Lung (tissue), 12 donors: Measurements from ENCODE around the gene BLOC1S4. TPM values are rescaled to one million over a fixed set of nuclear protein-coding genes. Genes with fewer than 3 reads are reported as not detected.

Experiments
- ATAC-seq: fragments of 200-7000 bp; cut with Tn5 transposase; one replicate; pipeline ENCODE4 v1.9.1; 2020; ENCODE audit warnings: moderate number of reproducible peaks; ENCODE audit not compliant: insufficient read depth, low FRiP score
- DNase-seq, 3 donors: peaks; one replicate each; pipeline ENCODE4 v3.0.0-alpha.2; 2013 to 2017
- H3K27ac ChIP-seq, 2 donors: one replicate each; pipeline ENCODE4 v1.5.1; 2013; ENCODE audit warnings: mild to moderate bottlenecking in 2 of 2, moderate library complexity in 2 of 2, control low read depth in 1 of 2, inconsistent platforms in 1 of 2, low read depth in 1 of 2, low read length in 1 of 2
- H3K27me3 ChIP-seq, 3 donors: one replicate each; pipeline ENCODE4 v1.5.1; 2013; ENCODE audit warnings: low read length in 2 of 3; ENCODE audit not compliant: control insufficient read depth in 3 of 3, insufficient read depth in 3 of 3
- H3K36me3 ChIP-seq, 4 donors: one replicate each; pipeline ENCODE4 v1.5.1; 2013; ENCODE audit warnings: low read length in 4 of 4, mild to moderate bottlenecking in 1 of 4, moderate library complexity in 1 of 4; ENCODE audit not compliant: control insufficient read depth in 4 of 4, insufficient read depth in 4 of 4
- H3K4me1 ChIP-seq, 5 donors: one replicate each; pipeline ENCODE4 v1.5.1; 2013; ENCODE audit warnings: low read length in 5 of 5, mild to moderate bottlenecking in 2 of 5, moderate library complexity in 1 of 5; ENCODE audit not compliant: control insufficient read depth in 5 of 5, insufficient read depth in 5 of 5
- H3K4me3 ChIP-seq: one replicate; pipeline ENCODE4 v1.5.1; 2013; ENCODE audit warnings: mild to moderate bottlenecking, control low read depth, moderate library complexity
- H3K9ac ChIP-seq, 2 donors: one replicate each; pipeline ENCODE4 v1.5.1; 2013; ENCODE audit warnings: low read length in 2 of 2, control low read depth in 1 of 2; ENCODE audit not compliant: insufficient read depth in 1 of 2
- H3K9me3 ChIP-seq, 4 donors: one replicate each; pipeline ENCODE4 v1.5.1; 2013; ENCODE audit warnings: low read length in 3 of 4, mild to moderate bottlenecking in 1 of 4, moderate library complexity in 1 of 4; ENCODE audit not compliant: control insufficient read depth in 4 of 4, insufficient read depth in 3 of 4
- WGBS, 2 donors: extraction: QIAGEN DNeasy Blood & Tissue Kit; methylation state at CpG; one replicate each; pipeline ENCODE4 v1.1.7; 2013; 5-methylcytosine and 5-hydroxymethylcytosine counted together
- polyA plus RNA-seq, 2 donors: library from polyadenylated mRNA; stranded (reverse); fragments of 200-250 nt; gene quantifications; one replicate each; pipeline ENCODE4 v1.2.1, GENCODE V29; 2013
- total RNA-seq, 2 donors: library from RNA; depleted of rRNA in 1 of 2; stranded (reverse); fragments of >200 nt in 1 of 2; gene quantifications; one replicate each; pipeline ENCODE4 v1.2.1, GENCODE V29; 2014 to 2021
- TF ChIP-seq, protein P1 (sequence below): IDR thresholded peaks from 2 replicates; pipeline ENCODE4 v1.5.1; 2012; ENCODE audit warnings: mild to moderate bottlenecking; ENCODE audit errors: control extremely low read depth, extremely low read depth
- donor health status: control.
- donor health status: control.
- donor health status: Bipolar disorder and iron deficiency.
- donor health status: healthy.
- donor health status: DM: yes; HTN: yes; CAD: no.

The BLOC1S4 gene
- total and polyA plus RNA-seq, 4 donors: 8.0 to 15.2 (median 11.6) TPM

DNA sequence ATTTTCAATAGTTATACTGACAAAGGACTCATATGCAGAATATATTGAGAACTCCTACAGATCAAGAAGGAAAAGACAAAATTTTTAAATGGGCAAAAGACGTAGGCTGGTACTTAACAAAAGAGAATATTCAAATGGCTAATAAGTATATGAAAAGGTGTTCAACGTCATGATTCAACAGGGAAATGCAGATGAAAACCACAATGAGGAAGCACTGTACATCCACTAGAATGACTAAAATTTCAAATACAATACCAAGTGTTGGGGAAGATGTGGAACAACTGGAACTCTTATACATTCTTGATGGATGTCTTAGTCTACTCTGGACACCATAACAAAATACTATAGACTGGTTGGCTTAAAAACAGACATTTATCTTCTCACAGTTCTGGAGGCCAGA lies 5.0 kb upstream of the BLOC1S4 start:
- peaks cover 0 to 8% (median 3%) of the 10 kb centered on the region in 4 donors for H3K36me3 ChIP-seq
- H3K4me3 ChIP-seq: no peak overlapping the region
- H3K9ac ChIP-seq: no peak overlapping the region
- H3K4me1 ChIP-seq: peaks cover 7 to 30% (median 24%) of the 10 kb centered on the region in 5 donors
- H3K27me3 ChIP-seq: no peaks in the 10 kb centered on the region
- H3K27ac ChIP-seq: no peak overlapping the region
- no peaks in the 10 kb centered on the region for H3K9me3 ChIP-seq
- DNase-seq (no peak), ATAC-seq (no peak)
- 58 to 66% methylated on average over 2 of the region's 2 CpGs for WGBS, 2 donors
- TF ChIP-seq, protein P1, sequence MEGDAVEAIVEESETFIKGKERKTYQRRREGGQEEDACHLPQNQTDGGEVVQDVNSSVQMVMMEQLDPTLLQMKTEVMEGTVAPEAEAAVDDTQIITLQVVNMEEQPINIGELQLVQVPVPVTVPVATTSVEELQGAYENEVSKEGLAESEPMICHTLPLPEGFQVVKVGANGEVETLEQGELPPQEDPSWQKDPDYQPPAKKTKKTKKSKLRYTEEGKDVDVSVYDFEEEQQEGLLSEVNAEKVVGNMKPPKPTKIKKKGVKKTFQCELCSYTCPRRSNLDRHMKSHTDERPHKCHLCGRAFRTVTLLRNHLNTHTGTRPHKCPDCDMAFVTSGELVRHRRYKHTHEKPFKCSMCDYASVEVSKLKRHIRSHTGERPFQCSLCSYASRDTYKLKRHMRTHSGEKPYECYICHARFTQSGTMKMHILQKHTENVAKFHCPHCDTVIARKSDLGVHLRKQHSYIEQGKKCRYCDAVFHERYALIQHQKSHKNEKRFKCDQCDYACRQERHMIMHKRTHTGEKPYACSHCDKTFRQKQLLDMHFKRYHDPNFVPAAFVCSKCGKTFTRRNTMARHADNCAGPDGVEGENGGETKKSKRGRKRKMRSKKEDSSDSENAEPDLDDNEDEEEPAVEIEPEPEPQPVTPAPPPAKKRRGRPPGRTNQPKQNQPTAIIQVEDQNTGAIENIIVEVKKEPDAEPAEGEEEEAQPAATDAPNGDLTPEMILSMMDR: no peak

DNA sequence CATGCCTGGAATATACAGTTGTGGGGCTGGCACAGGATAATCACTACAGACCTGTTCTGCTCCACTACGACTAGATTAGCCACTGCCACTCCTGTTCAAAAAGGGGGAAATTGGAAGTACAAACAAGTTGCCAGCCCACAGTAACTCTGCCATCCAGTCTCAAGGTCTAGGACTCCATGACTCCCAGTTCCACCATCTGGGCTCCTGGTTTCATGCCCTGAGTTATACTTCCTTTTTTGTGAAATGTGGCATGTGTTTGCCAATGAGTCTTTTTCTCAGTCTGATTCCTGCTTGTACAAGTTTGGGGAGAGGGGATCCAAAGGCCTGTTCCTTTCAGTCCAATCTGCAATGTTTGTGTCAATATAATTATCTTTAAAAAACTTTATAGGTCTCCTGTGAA lies 1.0 kb upstream of the BLOC1S4 start:
- no peaks in the 10 kb centered on the region for H3K9me3 ChIP-seq
- no peak overlapping the region for H3K9ac ChIP-seq
- no peaks in the 10 kb centered on the region for H3K36me3 ChIP-seq
- TF ChIP-seq, protein P1: no peak
- no peaks in the 10 kb centered on the region for H3K27me3 ChIP-seq
- no peak overlapping the region for H3K4me3 ChIP-seq
- H3K4me1 ChIP-seq: peaks cover 0 to 12% (median 6%) of the 10 kb centered on the region in 5 donors
- ATAC-seq (no peak), DNase-seq (no peak)
- no peak overlapping the region for H3K27ac ChIP-seq
- WGBS, 2 donors: 80 to 100% methylated on average over 1 of the region's 1 CpG

DNA sequence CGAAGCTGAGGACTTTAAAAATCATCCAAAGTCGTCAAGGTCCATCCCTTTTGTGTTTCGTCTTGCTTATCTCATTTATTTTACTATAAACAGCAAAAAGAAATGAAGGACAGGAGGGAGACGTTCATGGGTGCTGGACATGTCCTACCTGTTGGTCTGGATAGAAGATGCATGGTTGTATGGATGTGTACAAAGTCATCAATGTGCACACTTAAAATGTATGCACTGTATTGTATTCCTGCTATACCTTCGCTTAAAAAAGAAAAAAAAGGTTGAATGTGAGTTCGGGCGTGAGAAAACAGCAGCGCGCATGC lies 313 bp upstream of the BLOC1S4 start:
- peak overlapping the region; percentile 89 for H3K4me3 ChIP-seq

More for the DNA sequence above, 313 bp upstream of the BLOC1S4 start:
- ATAC-seq: no peak
- Histone ChIP-seq H3K27ac (peak overlapping the region; percentile 96), H3K9me3 (no peaks in the 10 kb centered on the region), H3K36me3 (no peaks in the 10 kb centered on the region), H3K27me3 (no peaks in the 10 kb centered on the region), H3K9ac (no peak overlapping the region), H3K4me1 (peaks cover 0 to 7% (median 0%) of the 10 kb centered on the region in 5 donors)
- TF ChIP-seq, protein P1: no peak
- DNase-seq: no peak
- whole genome bisulfite sequencing, 2 donors: 9 to 15% methylated on average over 9 of the region's 9 CpGs
